ENCODE measurements around the gene CAMK1D.

Gene CAMK1D

GRCh38 chr10:12605580-12606405 is 256.4 kb downstream of the CAMK1D start:
- Histone ChIP-seq H3F3A (ENCODE audit: insufficient read depth, low read length) (peaks cover 6% of the 10 kb centered on the region; the same call in 1 of the 2 replicates), H3K27me3 (replicated peaks; ENCODE audit: insufficient read depth, low read length) (no peaks in the 10 kb centered on the region), H3K9ac (ENCODE audit: low read length) (peak overlapping the region; percentile 61), H2AFZ (ENCODE audit: low read length) (peak overlapping the region; percentile 59), H3K4me3 (ENCODE audit: low read length) (peak overlapping the region; percentile 55), H3K79me2 (ENCODE audit: low read length) (peaks cover 12% of the 10 kb centered on the region; the same call in 1 of the 2 replicates), H3K4me1 (ENCODE audit: low read length) (peaks cover 10% of the 10 kb centered on the region), H3K9me3 (replicated peaks; ENCODE audit: insufficient read depth, low read length) (no peaks in the 10 kb centered on the region), H4K20me1 (ENCODE audit: insufficient read depth, low read length) (no peaks in the 10 kb centered on the region), H3K27ac (ENCODE audit: low read length) (peak overlapping the region; percentile 64; the same call in 1 of the 2 replicates), H3K9me2 (replicated peaks; ENCODE audit: insufficient read depth, low read length) (no peaks in the 10 kb centered on the region), H3K4me2 (ENCODE audit: low read depth, low read length) (peak overlapping the region; percentile 85), H3K36me3 (replicated peaks; ENCODE audit: insufficient read depth, low read length) (no peaks in the 10 kb centered on the region)
- peak; percentile 71 for DNase-seq
- TF ChIP-seq CTCF (IDR thresholded peaks at IDR 0.05; ENCODE audit: low read length) (no peak), EZH2phosphoT487 (IDR thresholded peaks at IDR 0.05; ENCODE audit: low read length) (no peak), EZH2 (optimal IDR thresholded peaks at IDR 0.05; ENCODE audit: low read depth, low read length) (no peak)

DNA sequence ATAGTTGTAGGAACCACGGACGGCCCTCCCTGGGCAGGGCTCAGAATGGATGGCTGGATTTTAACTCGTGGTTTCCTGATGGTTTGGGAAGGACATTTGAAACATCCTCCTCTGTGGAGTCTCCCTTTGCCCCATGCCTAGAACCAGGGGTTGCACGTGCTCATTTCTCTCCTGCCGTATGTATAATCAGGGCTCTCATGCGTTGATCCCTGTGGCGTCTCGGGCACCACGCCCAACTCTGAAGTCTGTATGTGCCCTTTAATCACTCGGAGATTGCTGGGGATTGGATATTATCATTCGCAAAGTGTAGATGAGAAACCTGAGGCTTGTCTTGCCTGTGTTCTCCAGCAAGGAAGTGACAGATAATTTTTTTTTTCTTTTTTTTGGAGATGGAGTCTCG is 257.1 kb downstream of the CAMK1D start:
- peak overlapping the region; percentile 85 for H3K4me2 ChIP-seq (ENCODE audit: low read depth, low read length)
- no peaks in the 10 kb centered on the region for H4K20me1 ChIP-seq (ENCODE audit: insufficient read depth, low read length)
- H3F3A ChIP-seq (ENCODE audit: insufficient read depth, low read length) = peaks cover 6% of the 10 kb centered on the region; the same call in 1 of the 2 replicates
- H3K36me3 ChIP-seq (replicated peaks; ENCODE audit: insufficient read depth, low read length) = no peaks in the 10 kb centered on the region
- peak overlapping the region; percentile 64; the same call in 1 of the 2 replicates for H3K27ac ChIP-seq (ENCODE audit: low read length)
- H3K27me3 ChIP-seq (replicated peaks; ENCODE audit: insufficient read depth, low read length) = no peaks in the 10 kb centered on the region
- no peak for DNase-seq
- H3K9me3 ChIP-seq (replicated peaks; ENCODE audit: insufficient read depth, low read length) = no peaks in the 10 kb centered on the region
- peak overlapping the region; percentile 59 for H2AFZ ChIP-seq (ENCODE audit: low read length)
- TF ChIP-seq EZH2phosphoT487 (IDR thresholded peaks at IDR 0.05; ENCODE audit: low read length) = no peak
- no peak for TF ChIP-seq EZH2 (optimal IDR thresholded peaks at IDR 0.05; ENCODE audit: low read depth, low read length)
- TF ChIP-seq CTCF (IDR thresholded peaks at IDR 0.05; ENCODE audit: low read length) = no peak
- no peaks in the 10 kb centered on the region for H3K9me2 ChIP-seq (replicated peaks; ENCODE audit: insufficient read depth, low read length)
- peak overlapping the region; percentile 55 for H3K4me3 ChIP-seq (ENCODE audit: low read length)
- peak overlapping the region; percentile 61 for H3K9ac ChIP-seq (ENCODE audit: low read length)
- H3K4me1 ChIP-seq (ENCODE audit: low read length) = peaks cover 10% of the 10 kb centered on the region
- peaks cover 12% of the 10 kb centered on the region; the same call in 1 of the 2 replicates for H3K79me2 ChIP-seq (ENCODE audit: low read length)

- Histone ChIP-seq H3K36me3 (replicated peaks; ENCODE audit: insufficient read depth, low read length) (no peaks in the 10 kb centered on the region), H4K20me1 (ENCODE audit: insufficient read depth, low read length) (no peaks in the 10 kb centered on the region), H3K9me2 (replicated peaks; ENCODE audit: insufficient read depth, low read length) (no peaks in the 10 kb centered on the region), H3K4me3 (ENCODE audit: low read length) (no peak overlapping the region), H3K27ac (ENCODE audit: low read length) (no peak overlapping the region), H2AFZ (ENCODE audit: low read length) (no peak overlapping the region), H3K27me3 (replicated peaks; ENCODE audit: insufficient read depth, low read length) (no peaks in the 10 kb centered on the region), H3K79me2 (ENCODE audit: low read length) (peaks cover 12% of the 10 kb centered on the region; the same call in 1 of the 2 replicates), H3K9ac (ENCODE audit: low read length) (no peak overlapping the region), H3K4me2 (ENCODE audit: low read depth, low read length) (no peak overlapping the region), H3K4me1 (ENCODE audit: low read length) (peaks cover 10% of the 10 kb centered on the region), H3K9me3 (replicated peaks; ENCODE audit: insufficient read depth, low read length) (no peaks in the 10 kb centered on the region), H3F3A (ENCODE audit: insufficient read depth, low read length) (peaks cover 6% of the 10 kb centered on the region; the same call in 1 of the 2 replicates)
- no peak for TF ChIP-seq EZH2phosphoT487 (IDR thresholded peaks at IDR 0.05; ENCODE audit: low read length)
- no peak for DNase-seq
These were observed 259.4 kb downstream of the CAMK1D start for GRCh38 chr10:12608761-12609160.
